NCI-H69 (cell line): Measurements from ENCODE around the gene WDR43.
"Not testable (repeated sequence)": the region's sequence is repeated elsewhere in the genome, so short reads cannot be mapped to it uniquely, and the experiment has no call there.

Experiments
- DNase-seq: peaks from one replicate; lab custom pipeline; 2025; lab: John Stamatoyannopoulos, UW

Gene WDR43

GRCh38 chr2:28962505-28962904, 68.0 kb downstream of the WDR43 start:
- no peak for DNase-seq

- DNase-seq = no peak
Observed at GRCh38 chr2:28970464-28971160, 76.1 kb downstream of the WDR43 start.

GRCh38 chr2:28972778-28973335, 78.4 kb downstream of the WDR43 start:
- no peak for DNase-seq

- DNase-seq = no peak
Observed at GRCh38 chr2:28974252-28974651, 79.8 kb downstream of the WDR43 start.

- DNase-seq = no peak
Observed at GRCh38 chr2:28975671-28976070, 81.2 kb downstream of the WDR43 start.

GRCh38 chr2:28976584-28976983, 82.1 kb downstream of the WDR43 start:
- no peak for DNase-seq

GRCh38 chr2:28977176-28977875, 82.9 kb downstream of the WDR43 start:
- DNase-seq = no peak

GRCh38 chr2:28978001-28978400, 83.5 kb downstream of the WDR43 start:
- not testable (repeated sequence) for DNase-seq

GRCh38 chr2:28978606-28979005, 84.1 kb downstream of the WDR43 start:
- DNase-seq = no peak

- peak; percentile 9 for DNase-seq
Observed at GRCh38 chr2:28979041-28979440, 84.6 kb downstream of the WDR43 start.

GRCh38 chr2:28979576-28980366, 85.3 kb downstream of the WDR43 start:
- DNase-seq = peak; percentile 43

GRCh38 chr2:28980368-28981015, 86.0 kb downstream of the WDR43 start:
- no peak for DNase-seq

- peak; percentile 77 for DNase-seq
Observed at GRCh38 chr2:28981016-28981441, 86.6 kb downstream of the WDR43 start, which contains the start of gene TOGARAM2. TSS of gene TOGARAM2 (plus strand) at chr2:28981298. CDS start at chr2:28994835, 13,537 bp downstream.

- DNase-seq = no peak
Observed at GRCh38 chr2:28981620-28982376, 87.3 kb downstream of the WDR43 start.

GRCh38 chr2:28982381-28982950, 88.0 kb downstream of the WDR43 start:
- DNase-seq = no peak

GRCh38 chr2:28986429-28986828, 92.0 kb downstream of the WDR43 start:
- DNase-seq = no peak

GRCh38 chr2:28989973-28990372, 95.5 kb downstream of the WDR43 start:
- no peak for DNase-seq

- no peak for DNase-seq
Observed at GRCh38 chr2:28990445-28990844, 96.0 kb downstream of the WDR43 start.

- no peak for DNase-seq
Observed at GRCh38 chr2:28991021-28991420, 96.6 kb downstream of the WDR43 start.

GRCh38 chr2:28991460-28991859, 97.0 kb downstream of the WDR43 start:
- no peak for DNase-seq
